Measurements from ENCODE around the gene KRT83.

DNA sequence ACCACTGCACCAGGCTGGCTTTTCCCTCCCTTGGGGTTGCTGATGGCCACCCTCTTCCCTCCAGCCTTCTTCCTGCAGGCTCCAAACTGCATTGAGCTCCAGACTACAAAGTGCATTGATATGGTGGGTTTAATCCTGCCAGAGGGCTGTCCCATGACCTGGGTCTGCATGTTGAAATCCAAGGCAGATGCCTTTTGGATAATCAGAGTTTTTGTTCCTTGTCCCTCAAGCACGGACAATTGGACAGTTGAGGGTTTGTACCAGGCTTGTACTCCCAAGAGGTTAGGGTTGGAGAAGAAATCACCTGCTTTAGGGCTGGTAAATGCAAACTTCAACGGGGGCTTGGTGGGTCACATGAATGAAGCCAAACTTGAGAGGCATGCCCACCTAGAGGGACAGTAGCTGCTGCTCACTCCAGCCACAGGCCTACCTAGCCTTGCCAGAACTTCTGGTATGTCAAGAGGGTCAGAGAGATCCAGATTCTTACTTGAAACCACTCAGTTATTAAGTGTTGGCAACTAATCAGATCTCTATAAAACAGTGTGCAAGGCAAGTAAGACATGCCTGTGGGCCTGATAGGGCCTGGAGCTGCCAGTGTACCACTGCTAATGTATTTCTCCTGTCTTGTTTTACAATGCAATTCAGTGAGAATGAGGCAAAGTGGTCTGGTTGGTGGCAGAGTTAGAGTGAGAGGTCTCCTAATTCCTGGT, 21.7 kb upstream of the KRT83 start:
- TF ChIP-seq CBX2 (IDR thresholded peaks at IDR 0.05; ENCODE audit: low read depth, low read length): no peak
- no peak for TF ChIP-seq CBX2 (CRISPR knock-in tag; IDR thresholded peaks at IDR 0.05; ENCODE audit: low read depth)
- TF ChIP-seq SMARCE1 (IDR thresholded peaks at IDR 0.05; ENCODE audit: borderline replicate concordance): no peak
- TF ChIP-seq, protein P1, sequence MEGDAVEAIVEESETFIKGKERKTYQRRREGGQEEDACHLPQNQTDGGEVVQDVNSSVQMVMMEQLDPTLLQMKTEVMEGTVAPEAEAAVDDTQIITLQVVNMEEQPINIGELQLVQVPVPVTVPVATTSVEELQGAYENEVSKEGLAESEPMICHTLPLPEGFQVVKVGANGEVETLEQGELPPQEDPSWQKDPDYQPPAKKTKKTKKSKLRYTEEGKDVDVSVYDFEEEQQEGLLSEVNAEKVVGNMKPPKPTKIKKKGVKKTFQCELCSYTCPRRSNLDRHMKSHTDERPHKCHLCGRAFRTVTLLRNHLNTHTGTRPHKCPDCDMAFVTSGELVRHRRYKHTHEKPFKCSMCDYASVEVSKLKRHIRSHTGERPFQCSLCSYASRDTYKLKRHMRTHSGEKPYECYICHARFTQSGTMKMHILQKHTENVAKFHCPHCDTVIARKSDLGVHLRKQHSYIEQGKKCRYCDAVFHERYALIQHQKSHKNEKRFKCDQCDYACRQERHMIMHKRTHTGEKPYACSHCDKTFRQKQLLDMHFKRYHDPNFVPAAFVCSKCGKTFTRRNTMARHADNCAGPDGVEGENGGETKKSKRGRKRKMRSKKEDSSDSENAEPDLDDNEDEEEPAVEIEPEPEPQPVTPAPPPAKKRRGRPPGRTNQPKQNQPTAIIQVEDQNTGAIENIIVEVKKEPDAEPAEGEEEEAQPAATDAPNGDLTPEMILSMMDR (CRISPR knock-in tag; IDR thresholded peaks at IDR 0.05): no peak
- no peak for TF ChIP-seq CBX1 (IDR thresholded peaks at IDR 0.05; ENCODE audit: low read depth)

Measured in HepG2 (cell line).